Activated CD4-positive, alpha-beta T cell treated with anti-CD3 and anti-CD28 coated beads, Interleukin-2, amount 10 ng/mL, durations not matched to agents 24 days and 14 days (primary cell): ENCODE measurements around the gene COTL1. TPM values are rescaled to one million over a fixed set of nuclear protein-coding genes. Genes with fewer than 3 reads are reported as not detected.

Source experiments
- DNase-seq: peaks from one replicate; pipeline ENCODE4 v3.0.0; 2022
- H3K27ac Mint-ChIP-seq: one replicate; pipeline ENCODE4 v1.8.0; 2022; ENCODE audit warnings: mild to moderate bottlenecking, mixed read lengths
- H3K27me3 Mint-ChIP-seq: one replicate; pipeline ENCODE4 v1.8.0; 2022; ENCODE audit warnings: mixed read lengths
- H3K36me3 Mint-ChIP-seq: one replicate; pipeline ENCODE4 v1.8.0; 2022; ENCODE audit warnings: low read depth, mild to moderate bottlenecking, mixed read lengths
- H3K4me1 Mint-ChIP-seq: one replicate; pipeline ENCODE4 v1.8.0; 2021; ENCODE audit warnings: mixed read lengths
- H3K4me3 Mint-ChIP-seq: one replicate; pipeline ENCODE4 v1.8.0; 2022; ENCODE audit warnings: mild to moderate bottlenecking, moderate library complexity, mixed read lengths
- H3K9me3 Mint-ChIP-seq: one replicate; pipeline ENCODE4 v1.8.0; 2021; ENCODE audit warnings: mixed read lengths
- intact Hi-C: fragments of 100-400 bp; cut with micrococcal nuclease; formaldehyde crosslinking; loops from one replicate; pipeline ENCODE4 v1.15.1; 2023
- total RNA-seq: library from RNA; stranded (reverse); gene quantifications from 2 replicates; pipeline ENCODE4 v1.2.3, GENCODE V29; 2022

Gene COTL1
- total RNA-seq = 470 and 474 TPM in 2 replicates

DNA sequence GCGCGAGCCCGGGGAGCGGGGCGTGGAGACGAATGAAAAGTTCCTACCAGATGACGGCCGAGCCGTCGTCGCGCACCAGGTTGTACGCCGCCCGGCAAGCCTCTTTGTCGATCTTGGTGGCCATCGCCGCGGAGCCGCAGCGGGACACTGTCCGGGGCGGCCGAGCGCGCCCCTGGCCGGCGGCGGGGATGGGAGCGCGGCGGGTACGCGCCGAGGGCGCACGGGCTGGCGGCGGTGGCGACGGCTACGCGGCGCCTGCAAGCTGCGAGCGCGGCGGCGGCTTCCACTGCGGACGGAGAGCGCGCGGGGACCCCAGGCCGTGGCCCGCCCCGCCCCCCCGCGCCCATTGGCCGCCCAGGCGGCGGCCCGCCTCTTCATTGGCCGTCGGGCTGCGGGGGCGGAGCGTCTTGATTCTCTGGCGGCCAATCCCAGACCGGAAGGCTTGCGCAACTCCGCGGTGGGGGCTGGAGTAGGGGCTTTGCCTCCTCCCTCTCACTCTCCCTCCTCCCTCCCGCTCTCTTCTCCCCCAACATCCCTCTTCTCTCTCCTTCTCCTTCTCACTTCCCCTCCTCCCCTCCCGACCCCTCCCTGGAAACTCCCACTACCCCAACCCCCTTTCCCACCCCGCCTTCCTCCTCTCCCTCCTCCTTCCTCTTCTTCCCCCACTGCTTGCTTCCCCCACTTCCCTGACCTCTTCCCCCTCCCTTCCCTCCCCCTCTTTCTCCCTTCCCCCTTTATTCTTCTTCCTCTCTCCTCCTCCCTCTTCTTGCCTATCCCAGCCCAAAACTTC, at the start of gene COTL1:
COTL1 (minus strand) TSS at position 288 of the 790 bp plus-strand sequence; CDS start at position 124, 164 bp downstream.
- peak within 1 kb of the TSS; percentile 96 for H3K4me3 Mint-ChIP-seq
- peaks cover 7% of the 10 kb centered on the region for H3K27me3 Mint-ChIP-seq
- peaks cover 48% of the 10 kb centered on the region for H3K4me1 Mint-ChIP-seq

DNA sequence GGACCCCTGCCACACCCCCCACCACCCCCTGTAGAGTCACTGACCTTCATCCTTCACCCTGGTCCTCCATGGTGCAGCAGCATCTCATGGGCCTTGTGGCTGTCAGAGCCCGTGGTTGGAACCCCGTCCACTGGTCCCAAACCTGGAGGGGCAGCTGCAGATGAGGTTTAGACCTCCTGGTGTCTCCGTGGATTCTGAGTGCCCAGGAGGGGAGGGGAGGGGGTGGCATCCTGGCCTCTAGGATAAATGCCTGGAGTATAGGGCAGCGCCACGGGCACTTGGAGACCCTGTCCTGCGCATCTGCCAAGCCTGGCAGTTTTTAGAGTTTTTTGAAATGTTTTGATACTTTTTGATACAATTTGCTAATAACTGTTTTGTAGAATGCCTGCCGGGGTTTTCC, 48.0 kb upstream of the COTL1 start:
- no peak overlapping the region for H3K4me3 Mint-ChIP-seq
- H3K9me3 Mint-ChIP-seq = no peaks in the 10 kb centered on the region
- H3K36me3 Mint-ChIP-seq = peaks cover 33% of the 10 kb centered on the region
- intact Hi-C loops = no loop called here
- DNase-seq = no peak
- peaks cover 2% of the 10 kb centered on the region for H3K4me1 Mint-ChIP-seq
- no peak overlapping the region for H3K27ac Mint-ChIP-seq
- no peaks in the 10 kb centered on the region for H3K27me3 Mint-ChIP-seq

More for the DNA sequence above, at the start of gene COTL1:
- no peaks in the 10 kb centered on the region for H3K9me3 Mint-ChIP-seq
- DNase-seq = peak; percentile 98
- peak within 1 kb of the TSS; percentile 89 for H3K27ac Mint-ChIP-seq
- intact Hi-C loops = loop anchor here (1.0 kb wide), 5 partner anchors 19 to 107 kb away; no protein-coding TSS in a partner anchor
- peaks cover 37% of the 10 kb centered on the region for H3K36me3 Mint-ChIP-seq

DNA sequence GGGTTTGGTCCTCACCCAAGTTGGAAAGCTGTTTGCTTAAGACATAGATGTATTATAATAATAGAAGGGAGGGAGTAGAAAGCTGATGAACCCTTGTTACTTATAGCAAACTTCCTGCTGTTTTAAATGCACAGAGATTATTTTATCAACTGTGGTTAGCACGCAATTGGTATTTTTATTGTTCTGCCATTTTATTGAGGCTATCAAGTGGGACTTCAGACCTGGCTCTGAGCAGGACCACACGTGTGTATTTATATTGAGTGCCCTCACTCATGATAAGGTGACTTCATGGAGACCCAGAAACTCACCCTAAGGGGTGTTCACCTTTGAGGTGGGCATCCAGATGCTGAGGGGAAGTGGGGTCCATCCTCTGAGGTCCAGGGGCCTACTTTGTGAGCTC, 47.5 kb upstream of the COTL1 start:
- Mint-ChIP-seq H3K9me3 (no peaks in the 10 kb centered on the region), H3K27ac (no peak overlapping the region), H3K4me1 (peaks cover 2% of the 10 kb centered on the region), H3K36me3 (peaks cover 35% of the 10 kb centered on the region), H3K27me3 (no peaks in the 10 kb centered on the region), H3K4me3 (no peak overlapping the region)
- no peak for DNase-seq
- intact Hi-C loops = no loop called here

DNA sequence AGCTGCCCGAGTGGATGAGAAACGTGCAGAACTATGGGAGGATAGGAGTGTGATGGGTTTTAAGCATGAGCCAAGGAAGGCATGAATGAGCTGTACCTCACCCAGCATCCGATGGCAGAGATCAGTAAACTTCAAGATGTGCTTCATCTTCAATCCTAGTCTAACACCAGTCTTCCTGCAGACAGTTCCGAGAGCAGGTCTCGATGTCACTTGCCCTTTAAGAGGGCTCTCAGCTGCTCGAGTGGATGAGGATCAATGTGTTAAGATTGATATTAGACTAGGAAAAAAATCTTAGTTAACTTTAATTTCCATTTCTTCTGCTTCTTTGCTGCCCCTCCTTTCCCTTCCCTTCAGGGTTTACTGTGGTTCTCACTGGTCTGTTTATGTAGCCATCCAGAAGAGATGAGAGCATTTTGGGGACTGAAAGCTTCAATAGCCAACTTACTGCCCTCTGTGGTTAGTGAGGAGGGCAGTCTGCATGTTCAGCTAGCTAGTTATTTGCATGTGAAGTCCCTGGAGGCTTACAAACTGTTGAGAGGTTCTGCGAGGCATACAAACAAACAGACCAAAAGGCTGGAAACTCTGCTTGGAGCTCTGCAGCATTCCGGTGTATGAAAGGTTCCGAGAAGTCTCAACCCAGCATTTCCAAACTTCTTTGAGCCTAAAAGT, 45.7 kb upstream of the COTL1 start:
- DNase-seq = no peak
- intact Hi-C loops = no loop called here
- H3K27me3 Mint-ChIP-seq = no peaks in the 10 kb centered on the region
- no peaks in the 10 kb centered on the region for H3K9me3 Mint-ChIP-seq
- peaks cover 50% of the 10 kb centered on the region for H3K36me3 Mint-ChIP-seq
- H3K4me3 Mint-ChIP-seq = no peak overlapping the region
- no peak overlapping the region for H3K27ac Mint-ChIP-seq
- peaks cover 5% of the 10 kb centered on the region for H3K4me1 Mint-ChIP-seq

GRCh38 chr16:84662471-84662870, 44.6 kb upstream of the COTL1 start:
- intact Hi-C loops = no loop called here
- no peaks in the 10 kb centered on the region for H3K9me3 Mint-ChIP-seq
- H3K27me3 Mint-ChIP-seq = no peaks in the 10 kb centered on the region
- no peak for DNase-seq
- peaks cover 10% of the 10 kb centered on the region for H3K4me1 Mint-ChIP-seq
- peaks cover 57% of the 10 kb centered on the region for H3K36me3 Mint-ChIP-seq
- no peak overlapping the region for H3K4me3 Mint-ChIP-seq
- no peak overlapping the region for H3K27ac Mint-ChIP-seq

- no peak overlapping the region for H3K27ac Mint-ChIP-seq
- peaks cover 59% of the 10 kb centered on the region for H3K36me3 Mint-ChIP-seq
- no peaks in the 10 kb centered on the region for H3K9me3 Mint-ChIP-seq
- H3K27me3 Mint-ChIP-seq = no peaks in the 10 kb centered on the region
- DNase-seq = no peak
- H3K4me1 Mint-ChIP-seq = peaks cover 13% of the 10 kb centered on the region
- no peak overlapping the region for H3K4me3 Mint-ChIP-seq
- intact Hi-C loops = no loop called here
Measured at GRCh38 chr16:84661418-84662060, 43.7 kb upstream of the COTL1 start.

DNA sequence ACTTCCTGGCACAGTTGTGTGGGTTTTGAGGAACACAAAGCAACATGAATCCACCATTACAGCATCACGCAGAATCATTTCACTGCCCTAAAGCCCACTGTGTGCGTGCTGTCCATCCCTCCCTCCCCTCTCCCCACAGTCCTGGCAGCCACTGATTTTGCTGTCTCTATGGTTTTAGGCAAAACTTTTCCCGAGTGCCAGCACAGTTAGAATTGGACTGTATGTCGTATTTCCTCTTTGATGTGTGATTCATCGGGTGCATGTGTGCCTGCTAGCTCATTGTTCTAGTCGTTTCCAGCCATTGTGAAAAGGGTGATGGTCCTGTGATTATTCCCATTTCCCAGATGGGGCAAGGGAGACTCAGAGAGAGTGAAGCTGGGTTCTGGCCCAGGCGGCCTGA, 43.1 kb upstream of the COTL1 start:
- no peak for DNase-seq
- no peak overlapping the region for H3K4me3 Mint-ChIP-seq
- H3K9me3 Mint-ChIP-seq = no peaks in the 10 kb centered on the region
- peaks cover 57% of the 10 kb centered on the region for H3K36me3 Mint-ChIP-seq
- H3K4me1 Mint-ChIP-seq = peaks cover 18% of the 10 kb centered on the region
- H3K27ac Mint-ChIP-seq = no peak overlapping the region
- intact Hi-C loops = no loop called here
- no peaks in the 10 kb centered on the region for H3K27me3 Mint-ChIP-seq

DNA sequence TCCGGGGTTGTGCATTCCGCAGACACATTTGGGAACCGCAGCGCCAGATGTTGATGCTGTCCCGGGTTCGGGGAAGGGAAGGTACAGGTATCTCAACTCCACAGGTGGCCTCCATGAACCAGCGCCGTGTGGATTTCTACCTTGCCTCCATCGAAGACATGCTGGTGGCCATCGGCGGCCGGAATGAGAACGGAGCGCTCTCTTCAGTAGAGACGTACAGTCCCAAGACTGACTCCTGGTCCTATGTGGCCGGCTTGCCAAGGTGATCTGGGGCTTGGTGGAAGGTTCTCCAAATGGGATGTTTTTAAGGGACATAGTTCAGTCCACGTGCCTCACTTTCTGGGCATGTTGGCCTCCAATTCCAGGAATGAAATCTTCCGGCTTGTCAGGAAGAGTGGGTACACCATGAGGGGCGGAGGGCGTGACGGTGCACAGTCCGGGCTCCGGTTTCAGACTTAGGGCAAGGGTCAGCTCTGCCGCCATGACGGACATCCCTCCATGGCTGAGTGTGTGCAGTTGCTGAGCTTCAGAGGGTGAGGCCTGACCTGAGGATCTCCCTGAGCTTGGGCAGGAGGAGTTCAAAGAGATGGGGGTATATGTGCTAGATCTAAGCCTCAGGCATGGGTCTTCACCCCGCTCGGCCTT, 41.9 kb upstream of the COTL1 start:
- Mint-ChIP-seq H3K27ac (no peak overlapping the region), H3K36me3 (peaks cover 63% of the 10 kb centered on the region), H3K27me3 (no peaks in the 10 kb centered on the region), H3K9me3 (no peaks in the 10 kb centered on the region), H3K4me3 (no peak overlapping the region), H3K4me1 (peaks cover 24% of the 10 kb centered on the region)
- DNase-seq = no peak
- intact Hi-C loops = no loop called here

DNA sequence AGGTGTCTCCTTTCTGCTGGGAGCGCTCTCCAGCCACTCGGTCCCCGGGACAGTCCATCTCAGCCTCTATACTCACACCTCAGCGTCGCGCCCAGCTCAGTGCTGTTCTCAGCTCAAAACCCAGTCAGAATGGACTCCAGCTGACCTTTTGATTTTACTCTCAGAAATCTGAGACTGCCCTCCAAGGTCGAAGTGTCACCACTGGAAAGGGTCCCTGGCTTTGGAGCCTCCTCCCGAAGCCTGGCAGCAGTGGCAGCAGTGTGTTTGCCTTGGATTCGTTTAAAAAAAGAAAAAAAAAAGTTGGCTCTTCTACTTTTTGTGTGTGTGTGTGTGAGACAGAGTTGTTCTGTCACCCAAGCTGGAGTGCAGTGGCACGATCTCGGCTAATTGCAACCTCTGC, 40.8 kb upstream of the COTL1 start:
- Mint-ChIP-seq H3K4me1 (peaks cover 22% of the 10 kb centered on the region), H3K27ac (no peak overlapping the region), H3K27me3 (no peaks in the 10 kb centered on the region), H3K9me3 (no peaks in the 10 kb centered on the region), H3K4me3 (no peak overlapping the region), H3K36me3 (peaks cover 62% of the 10 kb centered on the region)
- DNase-seq = no peak
- intact Hi-C loops = no loop called here

DNA sequence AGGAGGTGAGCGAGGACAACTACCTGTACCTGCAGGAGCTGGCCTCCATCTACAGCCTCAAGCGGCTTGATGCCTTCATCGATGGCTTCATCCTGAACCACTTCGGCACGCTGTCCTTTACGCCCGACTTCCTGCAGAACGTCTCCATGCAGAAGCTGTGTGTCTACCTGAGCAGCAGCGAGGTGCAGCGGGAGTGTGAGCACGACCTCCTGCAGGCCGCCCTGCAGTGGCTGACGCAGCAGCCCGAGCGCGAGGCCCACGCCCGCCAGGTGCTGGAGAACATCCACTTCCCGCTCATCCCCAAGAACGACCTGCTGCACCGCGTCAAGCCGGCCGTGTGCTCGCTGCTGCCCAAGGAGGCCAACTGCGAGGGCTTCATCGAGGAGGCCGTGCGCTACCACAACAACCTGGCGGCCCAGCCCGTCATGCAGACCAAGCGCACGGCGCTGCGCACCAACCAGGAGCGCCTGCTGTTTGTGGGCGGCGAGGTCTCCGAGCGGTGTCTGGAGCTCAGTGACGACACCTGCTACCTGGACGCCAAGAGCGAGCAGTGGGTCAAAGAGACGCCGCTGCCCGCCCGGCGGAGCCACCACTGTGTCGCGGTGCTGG, 39.5 kb upstream of the COTL1 start:
- no peak for DNase-seq
- Mint-ChIP-seq H3K9me3 (no peaks in the 10 kb centered on the region), H3K27ac (no peak overlapping the region), H3K4me1 (peaks cover 31% of the 10 kb centered on the region), H3K4me3 (no peak overlapping the region), H3K27me3 (no peaks in the 10 kb centered on the region), H3K36me3 (peaks cover 61% of the 10 kb centered on the region)
- intact Hi-C loops = no loop called here

- Mint-ChIP-seq H3K36me3 (peaks cover 61% of the 10 kb centered on the region), H3K4me3 (no peak overlapping the region), H3K9me3 (no peaks in the 10 kb centered on the region), H3K27ac (peak overlapping the region; percentile 12), H3K27me3 (no peaks in the 10 kb centered on the region), H3K4me1 (peaks cover 37% of the 10 kb centered on the region)
- no peak for DNase-seq
- intact Hi-C loops = no loop called here
Measured at GRCh38 chr16:84656649-84657048, 38.8 kb upstream of the COTL1 start.

DNA sequence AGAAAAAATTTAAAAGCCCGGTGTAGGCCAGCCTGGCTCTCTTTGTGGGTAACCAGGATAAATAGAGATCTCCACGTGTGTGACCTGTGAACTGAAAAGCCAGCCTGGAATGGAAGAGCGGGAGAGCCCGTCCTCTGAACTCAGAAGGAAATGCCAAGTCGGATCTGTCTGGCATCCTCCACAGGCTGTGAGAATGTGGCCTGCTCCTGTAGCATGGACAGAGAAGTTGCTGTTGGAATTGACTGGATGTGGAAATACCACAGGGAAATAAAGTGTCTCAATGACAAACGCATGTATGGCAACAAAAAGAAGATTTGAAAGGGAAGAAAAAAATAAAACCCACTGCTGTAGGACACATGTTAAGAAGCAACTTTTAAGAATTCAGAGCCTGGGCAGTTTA, 37.1 kb upstream of the COTL1 start:
- H3K4me3 Mint-ChIP-seq = no peak overlapping the region
- no peak overlapping the region for H3K27ac Mint-ChIP-seq
- no peaks in the 10 kb centered on the region for H3K27me3 Mint-ChIP-seq
- no peaks in the 10 kb centered on the region for H3K9me3 Mint-ChIP-seq
- peaks cover 49% of the 10 kb centered on the region for H3K4me1 Mint-ChIP-seq
- intact Hi-C loops = no loop called here
- peaks cover 66% of the 10 kb centered on the region for H3K36me3 Mint-ChIP-seq
- DNase-seq = no peak

DNA sequence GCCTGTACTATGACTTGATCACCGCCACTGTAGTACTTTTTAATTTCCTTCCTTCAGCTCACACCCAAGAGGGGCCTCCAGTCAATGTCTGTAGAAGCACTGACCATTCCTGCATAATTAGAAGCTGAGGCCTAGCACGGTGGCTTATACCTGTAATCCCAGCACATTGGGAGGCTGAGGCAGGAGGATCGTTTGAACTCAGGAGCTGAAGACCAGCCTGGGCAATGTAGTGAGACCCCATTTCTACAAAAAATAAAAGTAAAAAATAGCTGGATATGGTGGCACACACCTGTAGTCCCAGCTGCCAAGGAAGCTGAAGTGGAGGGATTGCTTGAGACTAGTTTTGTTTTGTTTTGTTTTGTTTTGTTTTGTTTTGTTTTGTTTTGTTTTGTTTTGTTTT, 36.4 kb upstream of the COTL1 start:
- Mint-ChIP-seq H3K9me3 (no peaks in the 10 kb centered on the region), H3K4me3 (no peak overlapping the region), H3K4me1 (peaks cover 55% of the 10 kb centered on the region), H3K27me3 (no peaks in the 10 kb centered on the region), H3K27ac (no peak overlapping the region), H3K36me3 (peaks cover 64% of the 10 kb centered on the region)
- intact Hi-C loops = no loop called here
- DNase-seq = no peak
